Activated T-helper 1 cell treated with anti-CD3 and anti-CD28 coated beads, Interleukin-12 subunit alpha, Interleukin-12 subunit beta, Interleukin-2, Interleukin-4 antibody, amounts not matched to agents 30 ng/mL and 10 ng/mL and 1 ng/mL, durations not matched to agents 14 hours and 24 hours and 36 hours (primary cell): ENCODE results near the gene SLC35E1. TPM values are rescaled to one million over a fixed set of nuclear protein-coding genes. Genes with fewer than 3 reads are reported as not detected.
"Not testable (repeated sequence)": the region's sequence is repeated elsewhere in the genome, so short reads cannot be mapped to it uniquely, and the experiment has no call there.

Experiments
- DNase-seq: peaks from one replicate; pipeline ENCODE4 v3.0.0; 2021; ENCODE audit warnings: low spot score
- H3K27ac Mint-ChIP-seq: one replicate; pipeline ENCODE4 v1.8.0; 2021; ENCODE audit warnings: mild to moderate bottlenecking, mixed read lengths
- H3K27me3 Mint-ChIP-seq: one replicate; pipeline ENCODE4 v1.8.0; 2022; ENCODE audit warnings: mild to moderate bottlenecking, moderate library complexity, mixed read lengths; ENCODE audit not compliant: insufficient read depth
- H3K36me3 Mint-ChIP-seq: one replicate; pipeline ENCODE4 v1.8.0; 2021; ENCODE audit warnings: low read depth, mixed read lengths
- H3K4me1 Mint-ChIP-seq: one replicate; pipeline ENCODE4 v1.8.0; 2021; ENCODE audit warnings: low read depth, mixed read lengths
- H3K4me3 Mint-ChIP-seq: one replicate; pipeline ENCODE4 v1.8.0; 2021; ENCODE audit warnings: mild to moderate bottlenecking, moderate library complexity, mixed read lengths
- H3K9me3 Mint-ChIP-seq: one replicate; pipeline ENCODE4 v1.8.0; 2021; ENCODE audit warnings: mixed read lengths
- intact Hi-C: fragments of 100-400 bp; cut with micrococcal nuclease; formaldehyde crosslinking; loops from one replicate; pipeline ENCODE4 v1.15.1; 2024
- total RNA-seq: library from RNA; stranded (reverse); gene quantifications from 2 replicates; pipeline ENCODE4 v1.2.3, GENCODE V29; 2022

SLC35E1 gene
- total RNA-seq, 1 donor from 2014 or later: 61.7 TPM

DNA sequence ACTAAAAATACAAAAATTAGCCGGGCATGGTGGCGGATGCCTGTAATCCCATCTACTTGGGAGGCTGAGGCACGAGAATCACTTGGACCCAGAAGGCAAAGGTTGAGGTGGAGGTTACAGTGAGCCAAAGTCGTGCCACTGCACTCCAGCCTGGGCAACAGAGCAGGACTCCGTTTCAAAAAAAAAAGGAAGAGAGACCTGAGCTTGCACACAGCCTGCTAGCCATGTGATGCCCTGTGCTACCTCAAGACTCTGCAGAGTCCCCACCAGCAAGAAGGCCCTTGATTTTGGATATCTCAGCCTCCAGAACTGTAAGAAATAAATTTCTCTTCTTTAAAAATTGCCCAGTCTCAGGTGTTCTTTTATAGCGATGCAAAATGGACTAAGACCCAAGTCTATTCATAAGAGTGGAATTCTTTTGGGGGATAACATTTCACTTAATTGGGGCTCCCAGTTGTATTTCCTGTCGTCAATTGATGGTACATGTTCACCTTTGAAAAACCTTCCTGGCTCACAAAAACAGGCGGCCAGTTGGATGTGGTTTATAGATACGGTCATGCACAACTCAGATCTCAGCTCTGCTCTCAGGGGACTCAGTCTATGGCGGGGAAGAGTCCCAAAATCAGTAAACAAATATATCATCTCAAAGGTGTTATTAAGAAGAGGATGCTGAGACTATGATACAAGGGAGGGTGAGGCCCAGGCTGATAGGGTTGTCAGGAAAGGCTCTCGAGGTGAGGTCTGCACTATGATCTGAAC is 27.6 kb downstream of the SLC35E1 start:
- Mint-ChIP-seq H3K4me3 (peak overlapping the region; percentile 41), H3K36me3 (peaks cover 17% of the 10 kb centered on the region), H3K9me3 (no peaks in the 10 kb centered on the region), H3K27ac (no peak overlapping the region), H3K27me3 (no peaks in the 10 kb centered on the region), H3K4me1 (peaks cover 28% of the 10 kb centered on the region)
- no peak for DNase-seq
- intact Hi-C loops: loop anchor here (5.0 kb wide), 2 partner anchors 347 to 1417 kb away; partner anchors contain the start of gene AP1M1

DNA sequence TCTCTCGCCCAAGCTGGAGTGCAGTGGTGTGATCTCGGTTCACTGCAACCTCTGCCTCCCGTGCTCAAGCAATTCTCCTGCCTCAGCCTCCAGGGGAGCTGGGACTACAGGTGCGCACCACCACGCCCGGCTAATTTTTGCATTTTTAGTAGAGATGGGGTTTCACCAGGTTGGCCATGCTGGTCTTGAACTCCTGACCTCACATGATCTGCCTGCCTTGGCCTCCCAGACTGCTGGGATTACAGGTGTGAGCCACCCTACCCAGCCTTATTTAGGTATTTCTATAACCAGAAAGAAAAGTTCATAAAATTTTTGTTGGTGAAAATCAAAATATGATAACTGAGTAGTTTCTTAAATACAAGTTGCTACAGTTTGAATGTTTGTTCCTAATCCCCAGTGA is 28.5 kb downstream of the SLC35E1 start:
- intact Hi-C loops: loop anchor here (5.0 kb wide), 2 partner anchors 346 to 1416 kb away; partner anchors contain the start of gene AP1M1
- not testable (repeated sequence) for H3K9me3 Mint-ChIP-seq, DNase-seq, H3K27me3 Mint-ChIP-seq
- Mint-ChIP-seq H3K27ac (peak overlapping the region; percentile 44), H3K4me1 (peaks cover 28% of the 10 kb centered on the region), H3K4me3 (peak overlapping the region; percentile 95), H3K36me3 (peaks cover 24% of the 10 kb centered on the region)

DNA sequence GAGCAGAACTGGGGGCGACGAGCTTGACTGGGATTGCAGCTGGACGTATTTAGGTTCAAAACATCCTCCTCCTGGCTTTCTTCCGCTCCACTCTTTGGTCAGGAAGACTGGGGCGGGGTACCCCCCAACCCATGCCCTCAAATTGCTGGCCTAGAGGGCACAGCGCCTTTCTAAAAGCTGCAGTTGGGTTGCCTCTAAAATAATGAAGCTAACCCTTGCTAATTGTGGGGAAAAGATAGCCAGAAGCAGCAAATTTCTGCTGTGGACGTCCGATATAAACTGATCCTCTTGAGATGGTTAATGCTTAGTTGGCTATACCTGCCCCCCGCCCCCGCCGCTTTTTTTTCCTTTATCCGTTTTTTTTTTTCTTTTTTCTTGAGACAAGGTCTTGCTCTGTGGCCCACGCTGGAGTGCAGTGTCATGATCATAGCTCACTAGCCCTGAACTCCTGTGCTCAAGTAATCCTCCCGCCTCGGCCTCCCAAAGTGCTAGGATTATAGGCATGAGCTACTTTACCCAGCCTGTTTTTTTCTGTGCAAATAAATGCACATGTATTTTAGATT is 29.2 kb downstream of the SLC35E1 start:
- Mint-ChIP-seq H3K4me1 (peaks cover 32% of the 10 kb centered on the region), H3K27ac (peak overlapping the region; percentile 94), H3K36me3 (peaks cover 30% of the 10 kb centered on the region), H3K9me3 (no peaks in the 10 kb centered on the region), H3K4me3 (peak overlapping the region; percentile 95), H3K27me3 (no peaks in the 10 kb centered on the region)
- intact Hi-C loops: loop anchor here (1.0 to 5.0 kb wide), 10 partner anchors 29 to 1416 kb away; partner anchors contain the start of genes AP1M1, C19orf44, CALR3 and MED26
- DNase-seq: no peak

DNA sequence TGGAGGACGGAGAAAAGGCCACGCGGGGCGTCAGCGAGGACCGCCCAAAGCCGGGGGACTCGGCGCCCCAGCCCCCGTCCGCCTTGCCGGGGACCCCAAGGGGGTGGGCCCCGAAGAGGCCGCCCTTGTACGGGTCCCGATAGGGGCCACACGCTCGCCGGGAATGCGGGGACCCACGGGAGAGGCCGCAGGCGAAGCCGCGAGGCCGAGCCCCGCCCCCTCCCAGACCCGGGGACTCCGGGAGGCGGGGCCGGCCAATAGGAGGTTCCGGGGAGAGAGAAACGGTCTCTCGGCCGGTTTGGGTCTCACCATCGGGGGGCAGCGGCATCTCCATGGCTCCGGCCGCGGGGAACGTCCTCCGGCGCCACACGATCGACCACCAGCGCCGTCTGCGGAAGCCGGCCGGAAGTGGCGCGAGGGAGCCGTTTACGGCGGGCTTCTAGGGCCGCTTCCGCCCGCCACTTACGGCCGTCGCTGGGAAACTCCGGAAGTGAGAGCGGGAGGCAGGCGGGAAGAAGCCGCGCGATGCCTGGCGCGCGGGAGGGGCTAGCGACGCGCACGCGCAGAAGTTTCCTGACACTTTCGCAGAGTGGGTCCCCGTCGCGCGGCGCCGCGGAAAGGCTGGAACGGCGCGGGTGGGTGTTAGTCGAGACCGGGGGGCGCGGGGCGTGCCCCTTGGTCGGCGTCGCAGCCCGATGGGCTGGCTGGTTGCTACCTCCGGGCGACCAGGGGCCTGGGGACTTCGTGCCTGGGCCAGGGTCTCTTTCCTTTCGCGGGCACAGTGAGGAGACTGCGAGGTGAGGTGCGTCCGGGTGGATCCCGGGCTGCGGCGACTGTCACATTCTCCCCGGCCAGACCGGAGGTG is 29.9 kb downstream of the SLC35E1 start, which contains the start of gene CHERP:
Gene CHERP, minus strand, starts transcription at position 393 of the 865 bp plus-strand sequence. Its CDS starts 59 bp downstream, at position 334.
- Mint-ChIP-seq H3K9me3 (no peaks in the 10 kb centered on the region), H3K27ac (peak within 1 kb of the TSS; percentile 94), H3K4me3 (peak within 1 kb of the TSS; percentile 95), H3K4me1 (peaks cover 38% of the 10 kb centered on the region), H3K36me3 (peaks cover 31% of the 10 kb centered on the region), H3K27me3 (no peaks in the 10 kb centered on the region)
- DNase-seq: peak; percentile 94
- intact Hi-C loops: loop anchor here (1.0 to 5.0 kb wide), 10 partner anchors 30 to 1415 kb away; partner anchors contain the start of genes AP1M1, C19orf44, CALR3 and MED26

DNA sequence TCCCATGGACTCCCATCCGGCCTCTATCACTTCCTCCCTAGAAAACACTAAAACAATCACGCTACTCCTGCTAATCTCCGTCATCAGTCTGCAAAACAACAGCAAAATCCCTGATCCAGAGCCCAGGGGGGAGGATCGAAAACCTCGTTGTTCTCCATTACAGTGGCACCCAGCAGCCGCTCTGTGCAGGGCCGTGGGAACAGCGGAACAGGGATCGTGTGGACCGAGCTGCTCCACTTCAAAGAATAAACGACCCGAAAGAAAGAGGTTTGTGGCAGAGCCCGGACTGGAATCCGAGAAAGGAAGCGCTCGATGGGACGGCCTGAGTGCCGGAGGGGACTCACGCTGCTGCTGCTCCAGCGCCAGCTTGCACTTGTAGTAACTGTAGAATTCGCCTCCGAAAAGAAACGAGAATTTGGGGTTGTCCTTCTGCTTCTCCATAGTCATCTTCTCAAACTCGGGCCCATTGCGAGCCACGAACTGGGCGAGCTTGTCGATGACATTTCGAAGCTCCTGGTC is 30.6 kb downstream of the SLC35E1 start:
- H3K27ac Mint-ChIP-seq: peak overlapping the region; percentile 32
- H3K4me1 Mint-ChIP-seq: peaks cover 40% of the 10 kb centered on the region
- peak overlapping the region; percentile 95 for H3K4me3 Mint-ChIP-seq
- intact Hi-C loops: loop anchor here (1.0 to 5.0 kb wide), 10 partner anchors 31 to 1414 kb away; partner anchors contain the start of genes AP1M1, C19orf44, CALR3 and MED26
- peaks cover 33% of the 10 kb centered on the region for H3K36me3 Mint-ChIP-seq
- H3K9me3 Mint-ChIP-seq: no peaks in the 10 kb centered on the region
- no peak for DNase-seq
- no peaks in the 10 kb centered on the region for H3K27me3 Mint-ChIP-seq

DNA sequence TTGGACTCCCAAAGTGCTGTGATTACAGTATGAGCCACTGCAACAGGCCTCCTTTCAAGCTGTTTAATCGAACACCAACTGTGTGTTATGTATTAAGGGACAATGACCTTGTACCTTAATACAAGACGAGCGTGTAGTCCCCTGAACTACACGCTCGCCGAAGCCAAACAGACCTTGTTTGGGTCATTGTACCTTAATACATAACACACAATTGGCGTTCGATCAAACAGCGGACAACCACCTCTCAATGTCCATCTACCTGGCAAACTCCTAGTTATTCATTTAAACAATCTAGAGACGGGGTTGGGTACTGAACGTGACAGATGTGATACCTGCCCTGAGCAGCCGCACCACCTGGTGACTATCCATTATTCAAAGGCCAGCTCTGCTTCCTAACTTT is 31.3 kb downstream of the SLC35E1 start:
- H3K4me3 Mint-ChIP-seq: peak overlapping the region; percentile 95
- no peak for DNase-seq
- H3K36me3 Mint-ChIP-seq: peaks cover 38% of the 10 kb centered on the region
- peaks cover 40% of the 10 kb centered on the region for H3K4me1 Mint-ChIP-seq
- intact Hi-C loops: loop anchor here (5.0 kb wide), 2 partner anchors 344 to 1414 kb away; partner anchors contain the start of gene AP1M1
- no peaks in the 10 kb centered on the region for H3K9me3 Mint-ChIP-seq
- no peaks in the 10 kb centered on the region for H3K27me3 Mint-ChIP-seq
- peak overlapping the region; percentile 32 for H3K27ac Mint-ChIP-seq

DNA sequence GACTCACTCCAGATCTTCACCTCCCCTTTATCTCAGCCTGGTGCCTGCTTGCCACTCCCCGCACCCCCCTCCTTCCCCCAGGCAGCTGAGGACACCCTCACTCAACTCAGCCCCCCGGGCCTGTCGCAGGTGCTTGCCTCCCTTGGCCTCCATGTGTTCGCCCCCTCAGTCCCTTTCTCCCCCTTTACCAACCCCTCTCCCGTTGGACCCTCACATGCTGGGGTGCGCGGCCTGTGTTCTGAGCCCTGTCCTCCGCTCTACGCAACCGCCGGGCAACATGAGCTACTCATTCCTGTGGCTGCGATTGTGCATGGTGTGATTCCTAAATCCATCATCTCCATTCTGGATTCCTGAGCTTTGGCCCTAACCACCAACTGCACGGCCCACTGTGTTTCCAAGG is 35.1 kb downstream of the SLC35E1 start:
- DNase-seq: no peak
- intact Hi-C loops: no loop called here
- H3K4me1 Mint-ChIP-seq: peaks cover 20% of the 10 kb centered on the region
- H3K4me3 Mint-ChIP-seq: no peak overlapping the region
- no peaks in the 10 kb centered on the region for H3K27me3 Mint-ChIP-seq
- peaks cover 39% of the 10 kb centered on the region for H3K36me3 Mint-ChIP-seq
- no peak overlapping the region for H3K27ac Mint-ChIP-seq
- H3K9me3 Mint-ChIP-seq: no peaks in the 10 kb centered on the region

DNA sequence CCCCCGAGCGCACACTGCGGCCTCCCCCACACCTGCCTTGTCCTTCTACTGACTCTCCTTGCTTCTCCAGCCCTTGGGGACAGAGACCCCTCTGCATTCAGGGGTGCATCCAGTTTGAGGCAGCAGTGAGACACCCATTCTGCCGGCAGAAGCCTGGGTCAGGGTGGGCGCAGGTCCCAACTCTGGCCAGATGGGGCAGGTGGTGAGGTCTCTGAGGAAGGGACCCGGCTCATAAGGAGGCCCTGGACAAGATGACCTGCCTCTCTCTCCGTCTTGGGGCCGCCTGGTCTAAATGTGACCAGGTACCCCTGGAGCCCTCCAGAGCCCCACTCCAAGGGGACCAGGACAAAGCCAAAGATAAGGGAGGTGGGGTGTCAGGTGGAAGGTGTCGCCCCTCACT is 36.1 kb downstream of the SLC35E1 start:
- H3K4me3 Mint-ChIP-seq: no peak overlapping the region
- intact Hi-C loops: no loop called here
- peaks cover 39% of the 10 kb centered on the region for H3K36me3 Mint-ChIP-seq
- H3K27ac Mint-ChIP-seq: no peak overlapping the region
- H3K9me3 Mint-ChIP-seq: no peaks in the 10 kb centered on the region
- DNase-seq: no peak
- H3K27me3 Mint-ChIP-seq: no peaks in the 10 kb centered on the region
- peaks cover 14% of the 10 kb centered on the region for H3K4me1 Mint-ChIP-seq

DNA sequence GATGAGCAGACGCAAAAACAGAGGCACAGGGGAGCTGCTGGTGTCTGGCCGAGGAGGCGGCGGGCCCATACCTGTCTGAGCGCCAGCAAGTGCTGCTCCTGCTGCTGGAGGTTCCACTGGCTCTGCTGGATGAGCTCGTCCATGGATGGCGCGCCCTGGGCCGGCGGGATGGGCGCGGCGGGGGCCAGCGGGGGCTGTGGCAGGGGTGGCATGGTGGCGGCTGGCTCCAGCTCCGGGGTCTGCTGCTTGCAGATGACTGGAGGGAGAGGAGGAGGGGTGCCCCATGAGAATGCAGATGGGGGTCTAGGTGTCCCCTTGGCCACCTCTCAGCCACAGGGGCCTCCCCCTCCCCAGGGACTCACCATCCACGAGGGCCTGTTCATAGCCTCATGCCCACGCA is 36.8 kb downstream of the SLC35E1 start:
- H3K4me3 Mint-ChIP-seq: no peak overlapping the region
- peaks cover 38% of the 10 kb centered on the region for H3K36me3 Mint-ChIP-seq
- intact Hi-C loops: no loop called here
- no peak for DNase-seq
- peaks cover 12% of the 10 kb centered on the region for H3K4me1 Mint-ChIP-seq
- no peaks in the 10 kb centered on the region for H3K9me3 Mint-ChIP-seq
- no peak overlapping the region for H3K27ac Mint-ChIP-seq
- H3K27me3 Mint-ChIP-seq: no peaks in the 10 kb centered on the region

DNA sequence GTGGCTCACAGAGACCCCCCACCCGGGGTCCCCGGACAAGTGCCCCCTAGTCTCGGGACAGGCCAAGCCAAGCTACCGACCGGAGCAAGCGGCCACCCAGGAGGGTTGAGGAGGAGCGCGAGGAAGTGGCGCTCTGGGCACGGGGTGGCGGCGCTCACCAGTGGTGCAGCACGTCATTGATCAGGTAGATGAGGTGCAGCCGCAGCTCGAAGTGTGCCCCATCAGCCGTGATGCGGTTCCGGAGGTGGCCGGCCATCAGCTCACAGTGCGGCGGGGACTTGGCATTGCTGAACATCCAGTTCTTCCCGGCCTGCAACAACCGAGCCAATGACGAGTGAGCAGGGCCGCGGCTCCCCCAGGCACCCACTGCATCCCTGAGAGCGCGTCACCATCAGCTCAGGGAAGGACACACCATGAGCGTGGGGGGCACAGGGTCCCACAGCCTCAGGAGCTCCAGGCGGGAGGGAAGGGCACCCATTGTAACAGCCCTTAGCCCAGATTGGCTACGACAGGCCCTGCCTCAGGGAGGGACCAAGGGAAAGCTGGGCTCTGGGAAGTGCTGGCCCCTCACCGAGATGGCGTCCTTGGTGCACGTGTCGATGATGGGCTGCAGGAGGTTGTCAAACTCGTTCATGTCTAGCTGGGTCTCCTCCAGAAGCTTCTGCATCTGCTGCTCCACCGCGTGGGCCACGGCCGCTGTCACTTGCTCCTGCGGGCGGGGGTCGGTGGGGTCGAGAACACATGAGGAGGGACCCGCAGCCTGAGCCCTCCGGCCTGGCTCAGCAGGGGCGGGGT is 39.6 kb downstream of the SLC35E1 start:
- intact Hi-C loops: no loop called here
- H3K4me3 Mint-ChIP-seq: no peak overlapping the region
- no peaks in the 10 kb centered on the region for H3K27me3 Mint-ChIP-seq
- H3K4me1 Mint-ChIP-seq: peaks cover 5% of the 10 kb centered on the region
- H3K27ac Mint-ChIP-seq: no peak overlapping the region
- DNase-seq: no peak
- H3K9me3 Mint-ChIP-seq: no peaks in the 10 kb centered on the region
- H3K36me3 Mint-ChIP-seq: peaks cover 34% of the 10 kb centered on the region

DNA sequence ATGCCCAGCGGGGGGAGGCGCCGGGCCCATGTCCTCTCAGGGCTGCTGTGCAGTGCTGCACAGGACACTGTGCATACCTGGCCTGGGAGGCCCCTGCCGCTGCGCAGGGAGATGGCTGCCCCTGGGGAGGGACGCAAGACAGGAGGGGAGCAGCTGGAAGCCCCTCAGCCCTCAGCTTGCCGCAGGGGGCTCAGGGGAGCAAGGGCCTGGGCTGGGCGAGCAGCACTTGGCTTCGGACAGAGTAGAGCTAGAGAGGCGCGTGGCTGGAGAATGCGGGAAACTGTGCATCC is 40.9 kb downstream of the SLC35E1 start:
- H3K27ac Mint-ChIP-seq: no peak overlapping the region
- intact Hi-C loops: no loop called here
- DNase-seq: no peak
- no peak overlapping the region for H3K4me3 Mint-ChIP-seq
- no peaks in the 10 kb centered on the region for H3K27me3 Mint-ChIP-seq
- peaks cover 36% of the 10 kb centered on the region for H3K36me3 Mint-ChIP-seq
- H3K9me3 Mint-ChIP-seq: no peaks in the 10 kb centered on the region
- H3K4me1 Mint-ChIP-seq: no peaks in the 10 kb centered on the region
